HG03196 (cell line): ENCODE measurements around the gene WASF3.

Experiments
- ATAC-seq: cut with Tn5 transposase; IDR thresholded peaks from one replicate; pipeline ENCODE4 v1.9.1; 2021; ENCODE audit not compliant: unreplicated experiment

The WASF3 gene

DNA sequence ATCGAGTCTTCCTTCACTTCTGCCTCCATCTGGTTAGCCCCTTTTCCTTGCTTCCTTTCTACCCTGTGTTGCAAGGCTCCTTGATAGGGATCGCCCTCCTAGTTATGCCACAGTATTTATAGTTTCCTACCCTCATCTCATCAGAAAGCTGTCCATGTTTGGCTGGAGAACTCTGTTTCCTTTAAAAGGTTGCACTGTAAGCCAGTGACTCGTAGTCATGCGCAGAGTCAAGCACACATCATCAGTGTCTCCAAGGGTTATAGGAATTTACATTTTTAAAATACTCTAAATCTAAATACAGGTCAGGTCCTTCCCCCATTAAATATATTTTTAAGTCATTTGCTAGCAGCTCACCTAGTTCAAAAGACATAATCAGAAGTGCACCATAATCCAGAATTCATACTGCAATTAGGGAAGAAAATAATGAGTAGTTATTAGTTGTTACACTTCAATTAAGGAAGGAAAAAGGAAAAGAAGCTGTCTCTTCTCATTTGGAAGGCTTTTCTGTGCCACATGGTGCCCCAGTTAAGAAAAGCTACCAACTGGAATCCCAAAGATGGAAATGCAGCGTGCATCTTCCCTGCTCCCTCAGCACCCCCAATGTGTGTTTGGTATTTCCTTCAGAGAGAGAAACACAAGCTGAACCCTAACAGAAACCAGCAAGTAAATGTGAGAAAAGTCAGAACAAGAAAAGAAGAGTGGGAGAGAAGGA, 122.1 kb downstream of the WASF3 start:
- ATAC-seq, result no peak

DNA sequence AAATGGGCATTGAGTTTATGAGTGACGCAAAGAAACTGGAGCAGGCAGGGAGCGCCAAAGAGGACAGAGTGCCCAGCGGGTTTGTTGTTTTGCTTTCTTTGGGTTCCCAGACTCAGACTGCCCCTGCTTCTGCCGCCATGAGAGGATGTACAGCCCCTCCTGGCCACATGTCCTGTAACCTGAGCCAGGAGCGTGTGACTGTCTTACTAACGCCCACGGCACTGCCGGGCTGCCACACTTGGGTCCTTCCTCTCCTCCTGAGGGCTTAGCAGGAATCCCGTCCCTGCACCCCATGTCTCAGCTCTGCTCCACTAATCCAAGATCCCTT, 122.6 kb downstream of the WASF3 start:
- ATAC-seq, result no peak

DNA sequence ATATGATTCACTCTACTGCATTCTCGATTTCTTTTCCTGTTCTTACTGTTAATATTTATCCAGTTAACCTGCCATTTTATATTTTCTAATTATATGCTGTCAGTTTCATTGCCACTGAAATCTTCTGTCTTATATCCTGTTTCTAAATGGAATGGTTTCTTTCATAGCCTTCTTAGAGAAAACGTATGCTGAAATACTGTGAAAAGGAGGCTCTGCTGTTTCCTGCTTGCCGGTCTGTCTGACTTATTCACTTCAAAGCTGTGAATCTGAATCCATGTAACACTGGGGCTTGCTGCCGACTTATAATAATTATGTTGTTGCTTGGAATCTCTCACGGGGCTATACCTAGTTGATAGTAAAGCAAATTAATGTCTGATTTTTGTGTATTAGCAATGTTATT, 123.1 kb downstream of the WASF3 start:
- no peak for ATAC-seq

DNA sequence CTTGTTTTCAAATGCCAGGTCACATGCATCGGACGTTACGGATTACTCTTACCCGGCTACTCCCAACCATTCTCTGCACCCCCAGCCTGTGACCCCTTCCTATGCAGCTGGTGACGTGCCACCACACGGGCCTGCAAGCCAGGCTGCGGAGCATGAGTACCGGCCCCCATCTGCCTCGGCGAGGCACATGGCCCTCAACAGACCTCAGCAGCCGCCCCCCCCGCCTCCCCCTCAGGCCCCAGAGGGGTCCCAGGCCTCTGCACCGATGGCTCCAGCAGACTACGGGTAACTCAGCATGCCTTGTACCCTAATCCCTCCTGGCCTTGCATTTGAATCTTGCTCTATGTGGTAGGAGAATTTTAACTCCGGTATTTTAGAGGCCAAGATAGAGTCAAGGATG, 123.6 kb downstream of the WASF3 start:
- no peak for ATAC-seq

DNA sequence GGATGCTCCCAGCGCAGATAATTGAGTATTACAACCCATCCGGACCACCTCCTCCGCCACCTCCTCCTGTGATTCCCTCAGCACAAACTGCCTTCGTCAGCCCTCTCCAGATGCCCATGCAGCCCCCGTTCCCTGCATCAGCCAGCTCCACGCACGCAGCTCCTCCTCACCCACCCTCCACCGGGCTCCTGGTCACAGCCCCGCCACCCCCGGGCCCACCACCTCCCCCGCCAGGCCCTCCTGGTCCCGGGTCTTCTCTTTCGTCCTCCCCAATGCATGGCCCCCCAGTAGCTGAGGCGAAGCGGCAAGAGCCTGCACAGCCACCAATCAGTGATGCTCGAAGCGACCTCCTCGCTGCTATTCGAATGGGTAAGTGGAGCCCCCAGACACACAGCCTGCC, 125.1 kb downstream of the WASF3 start:
- ATAC-seq, result no peak

DNA sequence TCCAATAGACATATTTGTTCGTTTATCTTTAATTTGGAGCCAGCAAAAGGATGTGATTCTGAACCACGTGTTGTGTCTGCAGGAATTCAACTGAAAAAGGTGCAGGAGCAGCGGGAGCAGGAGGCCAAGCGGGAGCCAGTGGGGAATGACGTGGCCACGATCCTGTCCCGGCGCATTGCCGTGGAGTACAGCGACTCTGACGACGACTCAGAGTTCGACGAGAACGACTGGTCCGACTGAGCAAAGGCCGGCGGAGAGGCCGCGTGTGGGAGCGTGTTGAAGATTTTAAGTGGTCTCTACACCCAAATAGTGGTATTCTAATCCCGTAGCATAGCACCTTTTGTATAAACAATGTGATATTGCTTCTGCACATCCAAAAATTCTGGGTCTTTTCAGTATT, 128.1 kb downstream of the WASF3 start:
- no peak for ATAC-seq

DNA sequence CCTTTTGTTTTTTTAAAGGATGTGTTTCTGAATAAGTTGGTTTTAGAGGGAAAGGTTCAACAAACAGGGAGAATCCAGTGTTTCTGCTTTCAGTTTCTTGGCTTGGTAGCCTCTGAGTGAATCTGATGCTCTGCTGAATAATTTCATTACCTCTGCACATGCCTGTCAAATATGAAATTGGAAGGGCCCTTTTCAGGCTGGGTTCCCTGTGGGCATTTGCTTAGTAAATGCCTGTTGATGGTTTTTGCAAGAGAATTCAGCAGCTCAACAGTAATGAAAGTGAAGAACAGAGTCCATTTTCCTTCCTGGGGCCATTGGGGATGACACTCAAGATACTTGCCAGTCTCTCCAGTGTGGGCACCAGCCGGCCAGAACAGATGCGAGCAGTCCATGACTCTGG, 128.8 kb downstream of the WASF3 start:
- ATAC-seq, result no peak

DNA sequence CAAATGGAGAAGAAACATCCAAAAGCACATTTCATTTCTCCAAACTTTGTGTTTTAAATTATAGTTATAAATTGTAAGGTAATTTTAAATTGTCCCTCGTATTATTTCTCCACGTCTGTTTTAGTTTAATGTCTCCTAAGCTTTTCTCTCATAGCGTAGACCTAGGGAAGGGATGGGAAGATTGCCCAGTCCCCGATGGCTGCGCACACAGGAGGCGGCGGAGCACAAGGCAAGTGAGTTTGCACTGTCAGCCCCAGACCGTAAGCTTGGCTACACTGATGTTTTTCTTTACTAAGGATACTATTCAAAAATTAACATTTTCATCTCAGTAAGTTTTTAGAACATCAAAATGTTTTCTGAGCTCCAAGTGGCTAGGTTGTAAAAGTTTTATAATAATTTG, 130.8 kb downstream of the WASF3 start:
- ATAC-seq, result no peak

DNA sequence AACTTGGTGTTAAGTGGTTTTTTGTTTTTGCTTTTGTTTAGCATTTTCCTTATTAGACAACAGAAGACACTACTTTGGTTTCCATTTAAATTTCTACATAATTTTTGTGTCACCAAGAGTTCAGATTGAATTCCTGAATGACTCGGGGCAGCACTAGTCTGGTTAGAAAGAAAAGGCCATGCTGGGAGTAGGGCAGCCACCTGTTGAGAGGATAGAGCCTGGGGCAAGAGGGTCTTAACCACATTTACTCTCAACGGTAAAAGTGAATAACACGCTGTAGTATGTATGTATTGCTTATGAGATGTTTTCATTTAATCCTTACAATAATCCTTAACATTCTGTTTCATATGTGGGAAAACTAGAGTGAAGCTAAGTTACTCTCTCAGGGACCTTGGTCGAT, 131.5 kb downstream of the WASF3 start:
- no peak for ATAC-seq

DNA sequence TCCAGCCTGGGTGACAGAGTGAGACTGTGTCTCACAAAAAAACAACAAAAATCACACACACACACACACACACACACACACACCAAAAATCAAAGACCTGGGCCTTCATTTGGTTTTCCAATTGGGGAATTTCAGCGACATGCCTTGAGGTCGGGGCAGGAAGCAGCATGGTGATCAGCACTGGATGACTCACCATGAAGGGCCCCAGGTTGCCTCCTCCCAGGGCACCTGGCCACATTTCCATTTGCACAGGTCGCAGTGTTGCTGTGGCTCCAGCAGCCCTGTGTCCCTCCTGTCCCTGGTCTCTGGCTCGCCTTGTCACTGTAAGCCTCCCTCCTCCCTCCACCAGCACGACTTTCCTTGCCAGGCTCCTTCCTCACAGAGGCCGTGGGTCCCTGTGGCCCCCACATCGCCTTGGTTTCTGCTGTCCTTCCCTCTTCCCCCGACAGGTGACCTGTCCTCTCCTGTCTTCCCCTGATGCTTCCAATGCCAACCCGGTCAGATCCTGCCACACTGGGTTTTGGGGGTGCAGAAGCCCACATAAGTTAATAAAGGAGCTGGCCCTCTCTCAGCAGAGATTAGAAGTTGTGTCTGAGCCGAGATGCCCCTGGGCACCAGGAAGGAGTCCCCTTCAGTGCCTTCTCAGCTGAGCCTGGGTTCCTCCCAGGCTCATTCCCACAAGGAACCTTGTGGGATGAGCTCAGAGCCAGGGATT, 136.4 kb downstream of the WASF3 start:
- no peak for ATAC-seq

DNA sequence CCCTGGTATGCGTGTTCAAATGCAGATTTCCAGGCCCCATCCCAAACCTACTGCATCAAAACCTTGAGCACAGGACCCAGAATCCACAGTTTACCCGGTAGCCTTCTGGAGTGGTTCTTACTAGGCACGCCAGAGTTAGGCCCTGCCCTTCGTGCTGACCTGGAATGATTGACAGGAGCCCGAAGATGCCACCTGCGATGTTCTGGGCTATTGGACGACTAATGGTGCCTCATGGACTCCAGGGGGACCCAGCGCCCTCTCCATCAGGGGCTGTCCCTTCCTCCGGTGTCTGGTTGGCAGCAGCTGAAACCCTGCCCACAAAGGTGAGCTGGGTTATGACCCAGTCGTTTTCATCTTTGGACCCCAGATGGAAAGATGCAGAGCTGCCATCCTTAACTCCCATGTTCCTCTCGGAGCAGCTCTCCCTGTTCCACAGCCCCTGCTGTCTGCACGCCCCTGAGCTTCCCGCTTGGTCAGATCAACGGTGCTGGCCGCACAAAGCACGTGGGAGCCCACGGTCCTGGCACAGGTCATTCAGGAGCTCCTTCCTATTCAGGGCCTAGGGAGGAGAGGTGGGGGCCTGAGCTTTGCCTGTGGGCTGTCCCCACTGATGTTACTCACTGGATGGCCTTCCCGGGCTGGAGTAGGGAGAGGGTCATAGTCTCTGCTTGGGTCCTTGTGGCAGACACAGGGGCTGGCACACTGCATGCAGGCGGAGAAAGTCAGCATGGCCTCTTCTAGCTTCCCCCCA, 137.3 kb downstream of the WASF3 start:
- ATAC-seq, result no peak

DNA sequence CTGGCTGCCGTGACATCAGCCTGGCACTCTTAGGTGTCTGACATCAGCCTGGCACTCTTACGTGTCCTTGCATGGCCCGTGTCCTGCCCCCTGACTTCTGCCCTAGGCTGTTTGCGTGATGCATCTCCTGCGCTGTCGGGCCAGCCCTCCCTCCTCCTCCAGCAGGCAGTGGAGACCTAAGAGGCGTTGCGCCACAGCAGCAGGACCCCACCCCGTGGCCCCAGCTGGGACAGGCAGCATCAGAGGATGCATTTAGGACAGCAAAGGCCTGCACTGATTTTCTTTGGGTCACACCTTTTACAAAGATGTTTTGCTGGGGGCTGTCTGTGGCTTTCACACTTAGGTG, 137.8 kb downstream of the WASF3 start:
- no peak for ATAC-seq

DNA sequence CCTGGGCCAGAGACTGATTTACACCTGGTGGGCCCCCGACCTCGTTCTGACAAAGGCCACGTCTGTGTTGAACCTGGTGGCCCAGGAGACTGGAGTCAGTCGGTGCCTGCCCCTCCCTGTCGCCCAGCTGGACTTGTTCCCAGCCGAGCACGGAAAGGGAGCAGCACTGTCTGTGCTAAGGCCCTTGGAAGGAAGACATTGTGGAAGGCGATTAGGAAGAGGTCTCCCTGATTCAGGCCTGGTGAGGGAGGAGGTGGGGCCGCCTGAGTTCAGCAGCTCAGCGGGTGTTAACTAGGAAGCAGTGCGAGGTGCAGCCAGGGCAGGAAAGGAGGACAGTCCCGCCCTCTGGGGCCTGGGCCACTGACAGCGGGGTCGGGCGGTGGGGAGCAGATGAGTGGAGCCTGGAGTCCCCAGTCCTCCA, 138.4 kb downstream of the WASF3 start:
- ATAC-seq, result no peak

DNA sequence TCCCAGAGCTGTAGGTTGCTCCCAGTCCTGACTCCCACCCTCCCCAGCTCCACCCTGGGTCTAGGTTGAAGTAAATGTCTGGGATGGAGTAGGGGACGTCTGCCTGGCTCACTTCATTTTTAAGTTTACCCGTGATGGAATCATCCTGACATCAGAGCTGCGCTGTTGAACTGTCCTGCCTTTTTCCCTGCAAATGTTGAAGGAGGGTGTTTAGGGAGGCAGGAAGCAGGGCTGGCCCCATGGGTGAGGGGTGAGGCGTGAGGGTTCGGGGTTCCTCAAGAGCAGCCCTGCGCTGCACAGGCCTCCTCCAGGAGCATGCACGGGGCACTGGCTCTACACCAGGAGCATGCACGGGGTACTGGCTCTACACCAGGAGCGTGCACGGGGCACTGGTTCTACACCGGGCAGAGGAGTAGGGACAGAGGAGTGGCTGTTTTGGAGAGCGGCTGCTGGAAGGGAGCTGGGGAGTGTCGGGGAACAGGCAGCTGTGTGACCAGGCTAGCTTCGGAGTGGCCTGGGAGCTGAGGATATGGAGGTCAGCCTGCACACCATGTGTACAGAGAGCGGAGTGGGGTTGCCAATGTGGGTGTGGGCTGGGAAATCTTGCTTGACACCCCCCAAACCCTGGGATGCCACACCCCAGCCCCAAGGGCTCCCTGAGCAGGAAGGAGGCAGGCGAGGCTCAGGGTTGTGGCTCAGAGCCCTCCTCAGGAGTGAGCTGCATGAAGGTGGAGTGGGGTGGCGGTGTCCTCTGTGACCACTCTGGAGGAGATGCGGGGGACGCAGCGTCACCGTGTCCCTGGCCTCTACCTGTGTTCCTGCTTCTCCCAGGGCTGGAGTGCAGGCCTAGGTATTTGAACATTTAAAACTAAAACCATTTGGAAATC, 139.8 kb downstream of the WASF3 start:
- no peak for ATAC-seq

DNA sequence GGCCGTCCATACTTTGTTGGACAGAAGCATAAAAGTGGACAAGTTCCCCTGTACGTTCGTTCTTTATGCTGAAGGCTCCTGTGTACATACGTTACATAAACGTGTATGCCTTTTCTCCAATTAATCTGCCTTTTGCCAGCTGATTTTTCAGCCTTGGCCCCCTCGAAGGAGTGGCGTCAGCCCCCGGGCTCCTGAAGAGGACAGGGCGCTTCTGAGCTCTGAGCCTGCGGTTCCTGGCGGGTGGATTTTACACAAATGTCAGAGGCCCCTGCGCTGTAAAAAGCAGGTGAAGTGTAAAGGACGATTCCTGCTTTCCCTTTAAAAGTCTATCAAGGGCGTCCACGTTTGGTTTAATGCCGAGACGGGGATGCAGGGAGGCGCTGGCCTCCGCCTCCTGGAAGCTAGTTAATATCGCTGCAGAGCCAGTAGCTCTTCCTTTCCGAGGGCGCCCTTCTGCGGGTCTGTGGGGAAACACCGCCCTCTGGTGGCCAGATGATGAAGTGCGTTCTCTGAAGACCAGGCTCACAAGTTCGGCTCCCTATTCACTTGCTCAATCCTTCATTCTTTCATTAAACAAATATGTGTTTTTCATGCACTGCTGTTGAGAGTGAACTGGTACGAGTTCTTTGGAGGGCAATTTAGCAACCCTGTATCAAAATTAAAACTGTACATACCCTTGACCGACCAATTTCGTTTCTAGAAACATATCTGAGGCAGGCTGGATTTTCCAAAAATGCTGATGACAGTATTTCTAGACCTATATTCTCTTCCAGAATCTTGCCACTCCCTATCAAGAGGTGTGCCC, 141.1 kb downstream of the WASF3 start:
- ATAC-seq, result no peak

DNA sequence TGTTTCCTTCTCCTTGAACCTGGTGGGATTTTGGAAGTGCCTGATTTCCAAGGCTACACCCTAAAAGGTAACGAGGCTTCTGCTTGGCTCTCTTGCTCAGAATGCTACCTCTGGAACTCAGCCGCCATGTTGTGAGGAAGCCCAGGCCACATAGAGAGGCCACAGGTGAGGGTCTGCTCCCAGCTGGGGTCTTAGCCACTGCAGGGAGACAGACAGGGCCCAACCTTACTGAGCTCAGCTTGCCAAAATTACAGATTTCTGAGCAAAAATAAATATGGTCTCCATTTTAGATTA, 141.7 kb downstream of the WASF3 start:
- ATAC-seq, result no peak

DNA sequence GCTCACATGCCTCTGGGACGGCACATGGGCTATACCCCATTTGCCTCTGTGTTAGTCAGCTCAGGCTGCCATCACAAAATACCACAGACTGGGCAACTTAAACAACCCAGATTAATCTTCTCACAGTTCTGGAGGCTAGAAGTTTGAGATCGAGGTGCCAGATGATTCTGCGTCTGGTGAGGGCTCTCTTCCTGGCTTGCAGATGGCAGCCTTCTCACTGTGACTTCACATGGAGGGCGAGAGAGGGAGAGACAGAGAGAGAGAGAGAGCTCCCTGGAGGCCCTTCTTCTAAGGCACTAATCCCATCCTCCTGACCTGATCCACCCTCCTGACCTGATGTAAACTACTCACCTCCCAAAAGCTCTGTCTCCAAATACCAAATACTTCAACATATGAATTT, 148.1 kb downstream of the WASF3 start:
- no peak for ATAC-seq

DNA sequence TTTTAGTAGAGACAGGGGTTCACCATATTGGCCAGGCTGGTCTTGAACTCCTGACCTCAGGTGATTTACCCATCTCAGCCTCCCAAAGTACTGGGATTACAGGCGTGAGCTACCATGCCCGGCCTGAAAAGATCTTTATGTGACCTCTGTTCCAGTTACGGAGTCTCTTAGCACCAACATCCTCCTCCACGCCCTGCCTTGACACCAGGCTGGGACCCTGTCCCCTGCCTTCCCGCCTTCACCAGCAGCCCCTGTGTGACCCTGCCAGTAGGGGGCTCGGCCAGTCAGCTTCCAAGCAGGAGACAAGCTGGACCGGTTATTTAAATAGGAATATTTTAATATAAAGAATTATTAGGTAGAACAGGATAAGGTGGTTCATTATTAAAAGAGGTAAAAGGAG, 148.9 kb downstream of the WASF3 start:
- ATAC-seq, result no peak

DNA sequence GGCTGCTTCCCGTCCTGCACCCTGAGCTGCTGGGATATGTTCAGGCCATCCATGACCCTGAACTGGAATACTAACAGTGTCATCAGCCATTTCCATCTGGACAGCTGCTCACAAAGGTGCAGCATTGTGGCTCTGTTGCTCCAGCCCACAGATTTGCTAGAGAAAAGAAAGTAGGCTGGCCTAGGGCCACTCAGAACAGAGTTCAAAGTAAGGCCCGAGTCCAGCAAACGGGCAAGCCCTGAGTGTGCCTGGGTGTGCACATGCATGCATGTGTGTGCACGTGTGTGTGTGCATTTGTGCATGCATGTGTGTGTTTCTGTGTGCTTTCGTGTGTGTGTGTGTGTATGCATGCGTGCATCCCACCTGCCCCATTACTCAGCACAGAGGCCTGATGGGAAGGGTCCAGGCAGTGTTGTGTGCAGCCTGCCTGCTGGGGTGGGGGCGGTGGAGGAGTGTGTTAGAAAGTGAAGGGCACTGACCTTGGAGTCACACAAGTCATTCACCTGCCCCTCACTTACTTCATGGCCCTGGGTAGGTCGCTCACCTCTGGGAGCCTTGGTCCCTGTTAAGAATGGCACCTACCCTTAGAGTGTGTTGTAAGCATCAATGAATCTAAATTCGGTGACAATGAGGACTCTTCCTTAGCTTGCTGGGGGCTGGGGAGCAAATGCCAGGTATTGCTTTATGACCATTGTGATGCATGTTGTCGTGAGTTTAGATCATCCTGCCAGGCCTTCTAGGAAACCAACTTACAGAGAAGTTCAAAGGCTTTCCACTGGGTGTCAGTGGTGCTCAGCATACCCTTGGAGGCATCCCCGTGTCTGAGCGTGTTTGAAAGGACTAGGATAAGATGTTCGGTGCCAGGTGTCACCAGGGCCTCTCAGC, 149.9 kb downstream of the WASF3 start:
- ATAC-seq, result no peak

DNA sequence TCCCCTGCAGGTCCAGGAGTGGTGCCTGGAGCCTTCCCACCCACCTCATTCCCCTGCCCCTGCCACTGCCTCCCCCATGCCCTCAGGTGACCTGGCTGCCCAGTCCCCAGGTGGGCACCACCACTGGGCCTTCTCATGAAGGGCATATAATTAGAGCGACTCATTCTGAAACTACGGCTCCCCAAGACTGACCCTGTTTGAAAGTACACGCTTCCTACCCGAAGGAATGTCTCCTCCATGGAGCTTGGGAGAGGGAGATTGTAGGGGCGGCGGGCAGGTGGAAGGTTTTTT, 150.5 kb downstream of the WASF3 start:
- ATAC-seq, result no peak
